ENCODE data around the gene ZNF468.
"Not testable (repeated sequence)": the region's sequence is repeated elsewhere in the genome, so short reads cannot be mapped to it uniquely, and the experiment has no call there.

- not testable (repeated sequence) for TF ChIP-seq POLR2AphosphoS5 (IDR thresholded peaks at IDR 0.05; ENCODE audit: borderline replicate concordance, low read depth, low read length); EZH2 (IDR thresholded peaks at IDR 0.05)
These were observed 660 bp downstream of the ZNF468 start for GRCh38 chr19:52856540-52857377.
